Loucy (cell line): ENCODE measurements around the gene FAM168B.

Experiments used
- CTCF ChIP-seq: fragments of 200-600 bp; sonication (generic); conservative IDR thresholded peaks from 2 replicates; pipeline ENCODE4 v1.5.1; 2014; ENCODE audit warnings: mild to moderate bottlenecking, antibody characterized with exemption, low read length
- EZH2phosphoT487 ChIP-seq: fragments of 200-600 bp; IDR thresholded peaks from 2 replicates; pipeline ENCODE4 v1.6.1; 2018; ENCODE audit warnings: antibody characterized with exemption, mild to moderate bottlenecking, moderate library complexity, borderline replicate concordance

- no peak for TF ChIP-seq CTCF
- no peak for TF ChIP-seq EZH2phosphoT487
These were observed 51.7 kb downstream of the FAM168B start for GRCh38 chr2:131041402-131042147.
